Chondrocyte (in vitro differentiated cells): ENCODE data around the gene RIT1. TPM values are rescaled to one million over a fixed set of nuclear protein-coding genes. Genes with fewer than 3 reads are reported as not detected.

Experiments
- DNase-seq: peaks from one replicate; pipeline ENCODE4 v3.0.0; 2021; ENCODE audit warnings: mixed read lengths, low spot score
- H3K27ac Mint-ChIP-seq: one replicate; pipeline ENCODE4 v1.8.0; 2021; ENCODE audit warnings: mild to moderate bottlenecking, moderate library complexity, mixed read lengths; ENCODE audit not compliant: unreplicated experiment
- H3K27me3 Mint-ChIP-seq: 2 replicates; pipeline ENCODE4 v1.8.0; 2021; ENCODE audit warnings: low read depth, mixed read lengths
- H3K36me3 Mint-ChIP-seq: 2 replicates; pipeline ENCODE4 v1.8.0; 2021; ENCODE audit warnings: low read depth, mixed read lengths
- H3K4me1 Mint-ChIP-seq: 2 replicates; pipeline ENCODE4 v1.8.0; 2021; ENCODE audit warnings: low read depth, mild to moderate bottlenecking, mixed read lengths
- H3K4me3 Mint-ChIP-seq: one replicate; pipeline ENCODE4 v1.8.0; 2021; ENCODE audit warnings: mild to moderate bottlenecking, moderate library complexity, mixed read lengths; ENCODE audit not compliant: unreplicated experiment
- H3K9me3 Mint-ChIP-seq: 2 replicates; pipeline ENCODE4 v1.8.0; 2021; ENCODE audit warnings: low read depth, mixed read lengths
- total RNA-seq: library from RNA; stranded (reverse); gene quantifications from 3 replicates; pipeline ENCODE4 v1.2.1, GENCODE V29; 2021
- TF ChIP-seq, protein P1 (sequence below): fragments of 200-600 bp; sonication (generic); IDR thresholded peaks from 2 replicates; pipeline ENCODE4 v1.5.0; 2021; ENCODE audit warnings: antibody characterized with exemption, mild to moderate bottlenecking, moderate library complexity

The RIT1 gene
- total RNA-seq, 1 donor from 2014 or later: 51.4 TPM

DNA sequence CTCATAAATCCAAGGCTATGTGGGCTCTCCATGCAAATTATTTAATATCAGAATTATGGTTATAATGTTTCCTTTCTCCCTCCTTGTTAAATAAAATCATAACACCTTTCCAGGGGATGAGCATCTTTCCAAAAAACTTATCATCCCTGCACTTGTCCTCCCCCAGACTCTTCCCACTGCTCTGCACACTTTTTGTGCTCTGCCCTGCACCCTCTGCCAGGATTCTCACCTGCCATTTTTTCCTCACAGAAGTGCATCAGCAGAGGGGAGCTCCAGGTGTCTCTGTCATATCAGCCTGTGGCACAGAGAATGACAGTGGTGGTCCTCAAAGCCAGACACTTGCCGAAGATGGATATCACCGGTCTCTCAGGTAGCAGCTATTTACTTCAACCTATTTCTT lies 30.9 kb downstream of the RIT1 start:
- H3K9me3 Mint-ChIP-seq: no peaks in the 10 kb centered on the region

DNA sequence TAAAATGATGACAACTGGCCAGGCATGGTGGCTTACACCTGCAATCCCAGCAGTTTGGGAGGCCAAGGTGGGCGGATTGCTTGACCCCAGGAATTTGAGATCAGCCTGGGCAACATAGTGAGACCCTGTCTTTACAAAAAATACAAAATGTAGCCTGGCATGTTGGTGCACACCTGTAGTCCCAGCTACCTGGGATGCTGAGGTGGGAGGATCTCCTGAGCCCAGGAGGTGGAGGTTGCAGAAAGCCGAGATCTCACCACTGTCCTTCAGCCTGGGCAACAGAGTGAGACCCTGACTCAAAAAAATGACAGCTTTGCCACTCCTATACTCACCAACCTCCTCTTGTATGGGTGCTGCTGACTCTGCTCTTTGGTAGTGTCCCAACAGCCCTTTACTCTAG lies 33.2 kb downstream of the RIT1 start:
- H3K9me3 Mint-ChIP-seq: no peaks in the 10 kb centered on the region
- H3K4me1 Mint-ChIP-seq: peaks cover 4% of the 10 kb centered on the region
- TF ChIP-seq, protein P1, sequence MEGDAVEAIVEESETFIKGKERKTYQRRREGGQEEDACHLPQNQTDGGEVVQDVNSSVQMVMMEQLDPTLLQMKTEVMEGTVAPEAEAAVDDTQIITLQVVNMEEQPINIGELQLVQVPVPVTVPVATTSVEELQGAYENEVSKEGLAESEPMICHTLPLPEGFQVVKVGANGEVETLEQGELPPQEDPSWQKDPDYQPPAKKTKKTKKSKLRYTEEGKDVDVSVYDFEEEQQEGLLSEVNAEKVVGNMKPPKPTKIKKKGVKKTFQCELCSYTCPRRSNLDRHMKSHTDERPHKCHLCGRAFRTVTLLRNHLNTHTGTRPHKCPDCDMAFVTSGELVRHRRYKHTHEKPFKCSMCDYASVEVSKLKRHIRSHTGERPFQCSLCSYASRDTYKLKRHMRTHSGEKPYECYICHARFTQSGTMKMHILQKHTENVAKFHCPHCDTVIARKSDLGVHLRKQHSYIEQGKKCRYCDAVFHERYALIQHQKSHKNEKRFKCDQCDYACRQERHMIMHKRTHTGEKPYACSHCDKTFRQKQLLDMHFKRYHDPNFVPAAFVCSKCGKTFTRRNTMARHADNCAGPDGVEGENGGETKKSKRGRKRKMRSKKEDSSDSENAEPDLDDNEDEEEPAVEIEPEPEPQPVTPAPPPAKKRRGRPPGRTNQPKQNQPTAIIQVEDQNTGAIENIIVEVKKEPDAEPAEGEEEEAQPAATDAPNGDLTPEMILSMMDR: no peak
- H3K36me3 Mint-ChIP-seq: no peaks in the 10 kb centered on the region
- H3K27ac Mint-ChIP-seq: no peak overlapping the region
- no peak for DNase-seq
- peaks cover 1% of the 10 kb centered on the region for H3K27me3 Mint-ChIP-seq
- no peak overlapping the region for H3K4me3 Mint-ChIP-seq

More for the DNA sequence above, 30.9 kb downstream of the RIT1 start:
- TF ChIP-seq, protein P1: no peak
- no peak for DNase-seq
- H3K4me1 Mint-ChIP-seq: peaks cover 11% of the 10 kb centered on the region
- no peaks in the 10 kb centered on the region for H3K36me3 Mint-ChIP-seq
- H3K27me3 Mint-ChIP-seq: peaks cover 1% of the 10 kb centered on the region
- no peak overlapping the region for H3K27ac Mint-ChIP-seq
- no peak overlapping the region for H3K4me3 Mint-ChIP-seq

DNA sequence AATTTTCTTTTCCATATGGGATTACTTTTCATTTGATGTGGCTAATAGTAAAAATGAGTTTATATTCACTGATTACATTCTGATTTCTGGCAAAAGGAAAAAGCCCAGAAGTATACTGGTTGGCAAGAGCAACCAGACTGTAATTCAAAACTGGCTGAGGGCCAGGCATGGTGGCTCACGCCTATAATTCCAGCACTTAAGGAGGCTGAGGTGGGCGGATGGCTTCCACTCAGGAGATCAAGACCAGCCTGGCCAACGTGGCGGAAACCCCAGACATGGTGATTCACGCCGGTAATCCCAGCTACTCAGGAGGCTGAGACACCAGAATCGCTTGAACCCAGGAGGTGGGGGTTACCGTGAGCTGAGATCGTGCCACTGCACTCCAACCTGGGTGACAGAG lies 37.3 kb downstream of the RIT1 start:
- H3K36me3 Mint-ChIP-seq: no peaks in the 10 kb centered on the region
- DNase-seq: no peak
- H3K4me1 Mint-ChIP-seq: peaks cover 9% of the 10 kb centered on the region
- H3K4me3 Mint-ChIP-seq: no peak overlapping the region
- H3K9me3 Mint-ChIP-seq: no peaks in the 10 kb centered on the region
- no peaks in the 10 kb centered on the region for H3K27me3 Mint-ChIP-seq
- TF ChIP-seq, protein P1: no peak
- peak overlapping the region; percentile 45 for H3K27ac Mint-ChIP-seq

DNA sequence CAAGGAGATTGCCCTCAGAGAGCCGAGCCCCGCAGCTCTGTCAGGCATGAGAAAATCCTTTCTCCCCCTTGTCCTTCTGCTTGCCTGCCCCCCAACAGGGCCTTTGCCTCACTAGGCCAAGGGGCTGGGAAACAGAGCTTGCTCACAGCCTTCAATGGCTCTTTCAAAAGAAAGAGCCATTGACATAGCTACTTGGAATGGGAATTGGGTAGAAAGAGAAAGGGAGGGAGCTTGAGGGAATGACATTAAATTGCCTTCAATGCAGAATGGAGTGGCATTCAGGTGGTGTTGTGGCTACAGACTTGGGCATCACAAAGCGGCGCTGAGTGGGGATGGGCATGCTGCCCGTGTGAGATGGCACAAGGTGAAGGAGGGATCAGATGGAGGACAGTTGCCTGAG lies 38.6 kb downstream of the RIT1 start:
- Mint-ChIP-seq H3K4me1 (peaks cover 9% of the 10 kb centered on the region), H3K36me3 (no peaks in the 10 kb centered on the region), H3K27me3 (no peaks in the 10 kb centered on the region), H3K9me3 (no peaks in the 10 kb centered on the region), H3K27ac (no peak overlapping the region), H3K4me3 (no peak overlapping the region)
- DNase-seq: no peak
- TF ChIP-seq, protein P1: no peak

DNA sequence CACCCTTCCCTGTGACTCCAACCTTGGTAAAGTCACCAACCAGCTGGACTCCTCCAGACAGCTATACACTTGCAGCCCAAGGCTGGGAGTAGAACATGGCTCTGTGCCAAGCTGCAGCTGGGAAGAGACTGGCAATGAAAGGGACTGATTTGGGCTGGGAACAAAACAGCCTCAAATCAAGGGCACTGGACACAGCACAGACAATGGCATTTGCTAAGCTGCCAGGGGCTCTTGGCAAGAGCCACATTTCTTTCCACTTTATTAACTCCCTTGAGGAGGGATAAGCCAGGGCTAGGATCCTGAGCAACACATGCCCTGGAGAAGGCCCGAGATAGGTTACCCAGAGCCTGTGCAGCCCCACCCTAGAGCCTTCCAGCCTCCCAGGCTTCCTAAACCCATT lies 39.8 kb downstream of the RIT1 start:
- Mint-ChIP-seq H3K4me1 (peaks cover 9% of the 10 kb centered on the region), H3K36me3 (no peaks in the 10 kb centered on the region), H3K4me3 (no peak overlapping the region), H3K27ac (no peak overlapping the region), H3K27me3 (no peaks in the 10 kb centered on the region), H3K9me3 (no peaks in the 10 kb centered on the region)
- TF ChIP-seq, protein P1: no peak
- no peak for DNase-seq
